ENCODE results near the gene PTPRN. TPM values are rescaled to one million over a fixed set of nuclear protein-coding genes. Genes with fewer than 3 reads are reported as not detected.
A peak's percentile ranks its signal among the peaks of the same experiment; 100 is the strongest.

PTPRN gene
- total RNA-seq, 1 experiment from 2014 or later = not detected

DNA sequence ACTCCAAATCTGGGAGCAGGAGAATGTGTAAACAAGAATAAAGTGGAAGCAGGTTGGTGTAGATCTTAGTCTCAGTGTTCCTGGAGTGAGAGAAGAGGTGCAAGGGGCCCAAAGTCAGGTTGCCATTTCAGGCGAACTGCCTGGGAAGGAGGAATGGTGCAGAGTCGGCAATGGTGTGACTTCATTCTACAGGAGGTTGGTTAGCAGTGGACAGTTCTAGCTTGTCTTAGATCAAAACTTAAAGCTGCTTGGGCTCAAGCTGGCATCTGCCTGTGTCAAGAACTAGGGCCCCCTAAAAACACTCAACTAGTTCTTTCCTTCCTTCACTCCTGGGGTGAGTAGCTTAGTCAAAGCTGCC lies 60.4 kb downstream of the PTPRN start:
- RAD21 ChIA-PET (ENCODE audit: low non-redundant PET in 1 of 2, low total read pairs in 2 of 2, uncharacterized antibody in 2 of 2, unreplicated experiment in 2 of 2) = interaction anchor here in 1 of 2 experiments (1.1 kb wide), 1 partner anchor 25 kb away, joined by 3 read pairs; no protein-coding TSS in a partner anchor
- CTCF ChIA-PET = interaction anchor here (0.6 to 2.8 kb wide), 8 partner anchors 25 to 87 kb away, joined by 3 to 14 read pairs (median 5); partner anchors contain the start of genes CNPPD1 and DNAJB2
- BruUV-seq (replicated peaks) = no TSS peak

GRCh38 chr2:219247678-219248642 lies 61.2 kb downstream of the PTPRN start:
- Histone ChIP-seq H3K4me2 (ENCODE audit: low read length) (0 out of 2 replicates have a peak overlapping the region, but pooled peaks have one; percentile 69), H3K27ac (ENCODE audit: low read depth, low read length) (no peak overlapping the region), H3K27me3 (ENCODE audit: insufficient read depth, low read length) (no peaks in the 10 kb centered on the region), H2AFZ (ENCODE audit: low read depth, low read length, poor library complexity, severe bottlenecking) (no peak overlapping the region), H3K4me1 (ENCODE audit: control insufficient read depth in 1 of 2, insufficient read depth in 2 of 2, low read length in 2 of 2) (peaks cover 29 to 58% of the 10 kb centered on the region in 2 experiments), H3K9ac (ENCODE audit: low read length) (no peak overlapping the region), H3K79me2 (ENCODE audit: insufficient read depth, low read length) (peaks cover 31% of the 10 kb centered on the region; the same call in 1 of the 2 replicates), H3K36me3 (ENCODE audit: control insufficient read depth in 1 of 2, insufficient read depth in 2 of 2, low read length in 2 of 2) (peaks cover 3 to 5% of the 10 kb centered on the region in 2 experiments; a peak in 2 of 4 replicates), H3K9me3 (ENCODE audit: control insufficient read depth in 1 of 2, insufficient read depth in 1 of 2, low read depth in 1 of 2, low read length in 2 of 2) (no peaks in the 10 kb centered on the region), H4K20me1 (ENCODE audit: insufficient read depth) (no peaks in the 10 kb centered on the region), H3K9me2 (ENCODE audit: insufficient read depth) (no peaks in the 10 kb centered on the region), H3K4me3 (replicated peaks in 1 of 2; ENCODE audit: low read depth in 1 of 2, low read length in 2 of 2) (no peak overlapping the region)
- ChIA-PET RAD21 (ENCODE audit: low non-redundant PET in 1 of 2, low total read pairs in 2 of 2, uncharacterized antibody in 2 of 2, unreplicated experiment in 2 of 2) (no interaction called here), POLR2A (no interaction called here), CTCF (interaction anchor here (0.6 to 2.8 kb wide), 5 partner anchors 29 to 140 kb away, joined by 3 to 14 read pairs (median 7); partner anchors contain the start of gene DNPEP)
- ATAC-seq (no peak), DNase-seq (ENCODE audit: low read depth, low spot score) (no peak)
- intact Hi-C loops (cut with micrococcal nuclease) = no loop called here
- no TSS peak for BruUV-seq (replicated peaks)
- no peak for TF ChIP-seq ZNF274 (IDR thresholded peaks at IDR 0.05; ENCODE audit: low read depth, low read length)
- no peak for TF ChIP-seq FOSL1 (IDR thresholded peaks at IDR 0.05; ENCODE audit: low read depth)
- TF ChIP-seq SP1 (IDR thresholded peaks at IDR 0.05; ENCODE audit: low read depth) = no peak
- no peak for TF ChIP-seq POLR2AphosphoS5 (IDR thresholded peaks at IDR 0.05; ENCODE audit: low read depth, low read length)
- TF ChIP-seq, protein P1, sequence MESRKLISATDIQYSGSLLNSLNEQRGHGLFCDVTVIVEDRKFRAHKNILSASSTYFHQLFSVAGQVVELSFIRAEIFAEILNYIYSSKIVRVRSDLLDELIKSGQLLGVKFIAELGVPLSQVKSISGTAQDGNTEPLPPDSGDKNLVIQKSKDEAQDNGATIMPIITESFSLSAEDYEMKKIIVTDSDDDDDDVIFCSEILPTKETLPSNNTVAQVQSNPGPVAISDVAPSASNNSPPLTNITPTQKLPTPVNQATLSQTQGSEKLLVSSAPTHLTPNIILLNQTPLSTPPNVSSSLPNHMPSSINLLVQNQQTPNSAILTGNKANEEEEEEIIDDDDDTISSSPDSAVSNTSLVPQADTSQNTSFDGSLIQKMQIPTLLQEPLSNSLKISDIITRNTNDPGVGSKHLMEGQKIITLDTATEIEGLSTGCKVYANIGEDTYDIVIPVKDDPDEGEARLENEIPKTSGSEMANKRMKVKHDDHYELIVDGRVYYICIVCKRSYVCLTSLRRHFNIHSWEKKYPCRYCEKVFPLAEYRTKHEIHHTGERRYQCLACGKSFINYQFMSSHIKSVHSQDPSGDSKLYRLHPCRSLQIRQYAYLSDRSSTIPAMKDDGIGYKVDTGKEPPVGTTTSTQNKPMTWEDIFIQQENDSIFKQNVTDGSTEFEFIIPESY (IDR thresholded peaks at IDR 0.05; ENCODE audit: extremely low read depth, insufficient replicate concordance, low read length) = no peak
- TF ChIP-seq JUND (IDR thresholded peaks at IDR 0.05) = no peak
- TF ChIP-seq POLR2A (IDR thresholded peaks at IDR 0.05; ENCODE audit: borderline replicate concordance, extremely low read depth, insufficient read depth, insufficient read length) = no peak
- TF ChIP-seq ELF1 (IDR thresholded peaks at IDR 0.05; ENCODE audit: borderline replicate concordance, low read depth) = no peak
- TF ChIP-seq SRF (IDR thresholded peaks at IDR 0.05; ENCODE audit: low read depth) = no peak
- no peak for TF ChIP-seq SIN3A (IDR thresholded peaks at IDR 0.05; ENCODE audit: low read depth)
- TF ChIP-seq ATF3 (IDR thresholded peaks at IDR 0.05) = no peak
- TF ChIP-seq, protein P2, sequence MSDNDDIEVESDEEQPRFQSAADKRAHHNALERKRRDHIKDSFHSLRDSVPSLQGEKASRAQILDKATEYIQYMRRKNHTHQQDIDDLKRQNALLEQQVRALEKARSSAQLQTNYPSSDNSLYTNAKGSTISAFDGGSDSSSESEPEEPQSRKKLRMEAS (IDR thresholded peaks at IDR 0.05) = no peak
- TF ChIP-seq YY1 (IDR thresholded peaks at IDR 0.05; ENCODE audit: extremely low read depth, insufficient replicate concordance, low read depth, low read length) = no peak
- no peak for TF ChIP-seq CBX3 (IDR thresholded peaks at IDR 0.05; ENCODE audit: low read depth)

More for the DNA sequence above, 60.4 kb downstream of the PTPRN start:
- Histone ChIP-seq H2AFZ (ENCODE audit: low read depth, low read length, poor library complexity, severe bottlenecking) (no peak overlapping the region), H4K20me1 (ENCODE audit: insufficient read depth) (no peaks in the 10 kb centered on the region), H3K9ac (ENCODE audit: low read length) (peak overlapping the region; percentile 38), H3K27ac (ENCODE audit: low read depth, low read length) (peak overlapping the region; percentile 63), H3K4me2 (ENCODE audit: low read length) (peak overlapping the region; percentile 69), H3K79me2 (ENCODE audit: insufficient read depth, low read length) (peaks cover 35% of the 10 kb centered on the region; the same call in 1 of the 2 replicates), H3K4me3 (replicated peaks in 1 of 2; ENCODE audit: low read depth in 1 of 2, low read length in 2 of 2) (peak overlapping the region in 1 of 2 experiments; percentile 27; a peak in 1 of 4 replicates), H3K36me3 (ENCODE audit: control insufficient read depth in 1 of 2, insufficient read depth in 2 of 2, low read length in 2 of 2) (peaks cover 3 to 5% of the 10 kb centered on the region in 2 experiments; a peak in 2 of 4 replicates), H3K4me1 (ENCODE audit: control insufficient read depth in 1 of 2, insufficient read depth in 2 of 2, low read length in 2 of 2) (peaks cover 32 to 65% of the 10 kb centered on the region in 2 experiments), H3K9me2 (ENCODE audit: insufficient read depth) (no peaks in the 10 kb centered on the region), H3K9me3 (ENCODE audit: control insufficient read depth in 1 of 2, insufficient read depth in 1 of 2, low read depth in 1 of 2, low read length in 2 of 2) (no peaks in the 10 kb centered on the region), H3K27me3 (ENCODE audit: insufficient read depth, low read length) (no peaks in the 10 kb centered on the region)
- POLR2A ChIA-PET = interaction anchor here (1.2 to 1.8 kb wide), 8 partner anchors 19 to 46 kb away, joined by 3 to 8 read pairs (median 4); partner anchors contain the start of genes ANKZF1, ATG9A, DNAJB2 and ZFAND2B
- DNase-seq (ENCODE audit: low read depth, low spot score) = no peak
- no peak for ATAC-seq
- intact Hi-C loops (cut with micrococcal nuclease) = no loop called here
- TF ChIP-seq FOSL1 (IDR thresholded peaks at IDR 0.05; ENCODE audit: low read depth) = no peak

All from HCT116 (cell line).